GM12864 (cell line): ENCODE results near the gene CCND3.
"Not testable (repeated sequence)": the region's sequence is repeated elsewhere in the genome, so short reads cannot be mapped to it uniquely, and the experiment has no call there.

Source experiments
- DNase-seq: peaks from one replicate; pipeline ENCODE4 v3.0.0-alpha.2; 2011; ENCODE audit warnings: low read depth
- H3K4me3 ChIP-seq: 2 replicates; pipeline ENCODE4 v1.5.1; 2011; ENCODE audit warnings: mild to moderate bottlenecking, low read depth, low read length, control low read depth
- TF ChIP-seq, protein P1 (sequence below): IDR thresholded peaks from 2 replicates; pipeline ENCODE4 v1.5.1; 2011; ENCODE audit warnings: low read depth, mild to moderate bottlenecking, moderate library complexity, low read length, control low read depth, inconsistent platforms; ENCODE audit errors: missing control alignments

Gene CCND3

DNA sequence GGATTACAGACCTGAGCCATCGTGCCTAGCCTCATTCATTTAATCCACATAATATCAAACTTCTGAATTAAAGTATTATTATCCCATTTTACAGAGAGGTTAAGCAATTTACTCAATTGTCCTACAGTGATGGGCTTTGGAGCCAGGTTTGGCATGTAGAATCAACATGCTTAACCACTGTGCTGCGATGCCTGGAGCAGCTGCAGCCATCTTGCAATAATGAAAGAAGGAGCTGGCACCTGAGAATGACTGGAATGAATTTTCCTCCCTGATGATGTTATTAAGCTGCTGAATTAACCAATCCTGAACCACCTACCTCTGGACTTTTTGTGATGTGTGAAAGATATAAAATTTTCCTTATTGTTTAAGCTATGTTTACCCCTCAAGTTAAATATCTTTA lies 13.1 kb upstream of the CCND3 start:
- TF ChIP-seq, protein P1, sequence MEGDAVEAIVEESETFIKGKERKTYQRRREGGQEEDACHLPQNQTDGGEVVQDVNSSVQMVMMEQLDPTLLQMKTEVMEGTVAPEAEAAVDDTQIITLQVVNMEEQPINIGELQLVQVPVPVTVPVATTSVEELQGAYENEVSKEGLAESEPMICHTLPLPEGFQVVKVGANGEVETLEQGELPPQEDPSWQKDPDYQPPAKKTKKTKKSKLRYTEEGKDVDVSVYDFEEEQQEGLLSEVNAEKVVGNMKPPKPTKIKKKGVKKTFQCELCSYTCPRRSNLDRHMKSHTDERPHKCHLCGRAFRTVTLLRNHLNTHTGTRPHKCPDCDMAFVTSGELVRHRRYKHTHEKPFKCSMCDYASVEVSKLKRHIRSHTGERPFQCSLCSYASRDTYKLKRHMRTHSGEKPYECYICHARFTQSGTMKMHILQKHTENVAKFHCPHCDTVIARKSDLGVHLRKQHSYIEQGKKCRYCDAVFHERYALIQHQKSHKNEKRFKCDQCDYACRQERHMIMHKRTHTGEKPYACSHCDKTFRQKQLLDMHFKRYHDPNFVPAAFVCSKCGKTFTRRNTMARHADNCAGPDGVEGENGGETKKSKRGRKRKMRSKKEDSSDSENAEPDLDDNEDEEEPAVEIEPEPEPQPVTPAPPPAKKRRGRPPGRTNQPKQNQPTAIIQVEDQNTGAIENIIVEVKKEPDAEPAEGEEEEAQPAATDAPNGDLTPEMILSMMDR, result no peak
- no peak for DNase-seq
- no peak overlapping the region for H3K4me3 ChIP-seq

- DNase-seq, result no peak
- no peak overlapping the region for H3K4me3 ChIP-seq
- TF ChIP-seq, protein P1, result no peak
These were observed 6.1 kb upstream of the CCND3 start for GRCh38 chr6:41947581-41948220.

GRCh38 chr6:41943456-41943855 lies 1.8 kb upstream of the CCND3 start:
- no peak for DNase-seq
- TF ChIP-seq, protein P1, result no peak
- H3K4me3 ChIP-seq, result no peak overlapping the region

GRCh38 chr6:41942882-41943281 lies 1.3 kb upstream of the CCND3 start:
- H3K4me3 ChIP-seq, DNase-seq: not testable (repeated sequence)

- TF ChIP-seq, protein P1, result no peak
- peak overlapping the region; percentile 92 for H3K4me3 ChIP-seq
- no peak for DNase-seq
These were observed 651 bp upstream of the CCND3 start for GRCh38 chr6:41942067-41942851.

GRCh38 chr6:41940759-41941279 lies 789 bp downstream of the CCND3 start:
- no peak for DNase-seq
- TF ChIP-seq, protein P1, result no peak
- H3K4me3 ChIP-seq, result peak overlapping the region; percentile 92

- H3K4me3 ChIP-seq, result peak overlapping the region; percentile 92
- no peak for DNase-seq
These were observed 1.5 kb downstream of the CCND3 start for GRCh38 chr6:41939848-41940758.

More at GRCh38 chr6:41939848-41940758, 1.5 kb downstream of the CCND3 start:
- TF ChIP-seq, protein P1, result no peak
